Measurements from ENCODE around the gene HELLS. TPM values are rescaled to one million over a fixed set of nuclear protein-coding genes. Genes with fewer than 3 reads are reported as not detected.

The HELLS gene
- total RNA-seq, 1 experiment from 2014 or later = 181 TPM

GRCh38 chr10:94626476-94626875, 80.9 kb downstream of the HELLS start:
- TF ChIP-seq EZH2 (IDR thresholded peaks at IDR 0.05; ENCODE audit: borderline replicate concordance, low read depth, low read length, poor library complexity, severe bottlenecking) (no peak), CTCF (conservative IDR thresholded peaks at IDR 0.05; ENCODE audit: low read depth, low read length) (no peak)
- Histone ChIP-seq H3K27me3 (replicated peaks; ENCODE audit: insufficient read depth, low read depth, low read length, poor library complexity) (no peaks in the 10 kb centered on the region), H3K27ac (ENCODE audit: low read depth, low read length, poor library complexity, severe bottlenecking) (no peak overlapping the region), H3K4me1 (ENCODE audit: insufficient read depth, low read length, poor library complexity, severe bottlenecking) (no peaks in the 10 kb centered on the region), H3K36me3 (ENCODE audit: insufficient read depth, low read length, poor library complexity, severe bottlenecking) (no peaks in the 10 kb centered on the region), H3K4me3 (ENCODE audit: low read depth, low read length, poor library complexity, severe bottlenecking) (no peak overlapping the region), H3K9me3 (ENCODE audit: low read depth, low read length, poor library complexity, severe bottlenecking) (no peaks in the 10 kb centered on the region)
- intact Hi-C loops (cut with micrococcal nuclease; ENCODE audit: unreplicated experiment) = no loop called here
- ChIA-PET POLR2A (ENCODE audit: low non-redundant PET) (no interaction called here), CTCF (no interaction called here)
- DNase-seq (ENCODE audit: low spot score) = no peak
- no TSS peak for BruUV-seq (replicated peaks)

- TF ChIP-seq EZH2 (IDR thresholded peaks at IDR 0.05; ENCODE audit: borderline replicate concordance, low read depth, low read length, poor library complexity, severe bottlenecking) = no peak
- TF ChIP-seq CTCF (conservative IDR thresholded peaks at IDR 0.05; ENCODE audit: low read depth, low read length) = no peak
- Histone ChIP-seq H3K27me3 (replicated peaks; ENCODE audit: insufficient read depth, low read depth, low read length, poor library complexity) (no peaks in the 10 kb centered on the region), H3K27ac (ENCODE audit: low read depth, low read length, poor library complexity, severe bottlenecking) (no peak overlapping the region), H3K36me3 (ENCODE audit: insufficient read depth, low read length, poor library complexity, severe bottlenecking) (no peaks in the 10 kb centered on the region), H3K4me1 (ENCODE audit: insufficient read depth, low read length, poor library complexity, severe bottlenecking) (no peaks in the 10 kb centered on the region), H3K9me3 (ENCODE audit: low read depth, low read length, poor library complexity, severe bottlenecking) (no peaks in the 10 kb centered on the region), H3K4me3 (ENCODE audit: low read depth, low read length, poor library complexity, severe bottlenecking) (no peak overlapping the region)
- no peak for DNase-seq (ENCODE audit: low spot score)
- intact Hi-C loops (cut with micrococcal nuclease; ENCODE audit: unreplicated experiment) = no loop called here
- ChIA-PET CTCF (no interaction called here), POLR2A (ENCODE audit: low non-redundant PET) (no interaction called here)
- BruUV-seq (replicated peaks) = no TSS peak
Measured at GRCh38 chr10:94627511-94627910, 81.9 kb downstream of the HELLS start.

GRCh38 chr10:94630017-94630688, 84.6 kb downstream of the HELLS start:
- Histone ChIP-seq H3K36me3 (ENCODE audit: insufficient read depth, low read length, poor library complexity, severe bottlenecking) (no peaks in the 10 kb centered on the region), H3K4me3 (ENCODE audit: low read depth, low read length, poor library complexity, severe bottlenecking) (no peak overlapping the region), H3K27me3 (replicated peaks; ENCODE audit: insufficient read depth, low read depth, low read length, poor library complexity) (no peaks in the 10 kb centered on the region), H3K9me3 (ENCODE audit: low read depth, low read length, poor library complexity, severe bottlenecking) (no peaks in the 10 kb centered on the region), H3K27ac (ENCODE audit: low read depth, low read length, poor library complexity, severe bottlenecking) (no peak overlapping the region), H3K4me1 (ENCODE audit: insufficient read depth, low read length, poor library complexity, severe bottlenecking) (no peaks in the 10 kb centered on the region)
- ChIA-PET POLR2A (ENCODE audit: low non-redundant PET) (no interaction called here), CTCF (no interaction called here)
- no TSS peak for BruUV-seq (replicated peaks)
- DNase-seq (ENCODE audit: low spot score) = peak; percentile 49
- TF ChIP-seq CTCF (conservative IDR thresholded peaks at IDR 0.05; ENCODE audit: low read depth, low read length) (peak; percentile 72), EZH2 (IDR thresholded peaks at IDR 0.05; ENCODE audit: borderline replicate concordance, low read depth, low read length, poor library complexity, severe bottlenecking) (no peak)
- intact Hi-C loops (cut with micrococcal nuclease; ENCODE audit: unreplicated experiment) = loop anchor here (1.0 kb wide), 2 partner anchors 613 to 733 kb away; no protein-coding TSS in a partner anchor
